Activated CD4-positive, alpha-beta T cell treated with anti-CD3 and anti-CD28 coated beads, Interleukin-2, amount 50 U/mL, for 1 hour (primary cell): ENCODE data around the gene SPATA6.

Experiments used
- DNase-seq: peaks from one replicate; pipeline ENCODE4 v3.0.0-alpha.2; 2020

The SPATA6 gene

GRCh38 chr1:48248356-48248755 lies 223.6 kb downstream of the SPATA6 start:
- DNase-seq, result no peak

GRCh38 chr1:48246727-48247126 lies 225.3 kb downstream of the SPATA6 start:
- DNase-seq, result no peak
